WTC11 (cell line): ENCODE results near the gene ARHGAP42. TPM values are rescaled to one million over a fixed set of nuclear protein-coding genes. Genes with fewer than 3 reads are reported as not detected.
A peak's percentile ranks its signal among the peaks of the same experiment; 100 is the strongest.

Experiments used
- ATAC-seq: fragments of 200-7000 bp; cut with Tn5 transposase; 2 replicates; pipeline ENCODE4 v1.10.0; 2021; ENCODE audit warnings: mild to moderate bottlenecking, moderate library complexity
- CTCF ChIA-PET: fragments of 300-600 bp; sonication (Branson Sonifier 250); formaldehyde crosslinking; loops from one replicate; lab custom pipeline; 2021; ENCODE audit warnings: antibody characterized with exemption; lab: Charles Lee
- POLR2A ChIA-PET: fragments of 350-600 bp; sonication (Branson Sonifier 250); formaldehyde crosslinking; loops from one replicate; lab custom pipeline; 2021; ENCODE audit warnings: antibody characterized with exemption; lab: Charles Lee
- DNase-seq: peaks from one replicate; pipeline ENCODE4 v3.0.0; 2021; ENCODE audit warnings: low spot score
- H3K27ac Mint-ChIP-seq: 2 replicates; pipeline ENCODE4 v1.8.0; 2021; ENCODE audit warnings: mixed read lengths
- H3K27me3 Mint-ChIP-seq: 2 replicates; pipeline ENCODE4 v1.8.0; 2021; ENCODE audit warnings: low read depth, mild to moderate bottlenecking, moderate library complexity, mixed read lengths
- H3K36me3 Mint-ChIP-seq: 2 replicates; pipeline ENCODE4 v1.8.0; 2021; ENCODE audit warnings: mixed read lengths
- H3K4me1 Mint-ChIP-seq: 2 replicates; pipeline ENCODE4 v1.8.0; 2022; ENCODE audit warnings: mixed read lengths
- H3K4me3 Mint-ChIP-seq: 2 replicates; pipeline ENCODE4 v1.8.0; 2021; ENCODE audit warnings: mild to moderate bottlenecking, moderate library complexity, mixed read lengths
- H3K9me3 Mint-ChIP-seq: 2 replicates; pipeline ENCODE4 v1.8.0; 2021; ENCODE audit warnings: mixed read lengths
- AFF4 ChIP-seq: sonication (generic); formaldehyde crosslinking; IDR thresholded peaks from 2 replicates; pipeline ENCODE4 v1.8.1; 2023; ENCODE audit warnings: mild to moderate bottlenecking, missing genetic modification reagents, borderline replicate concordance
- ELF4 ChIP-seq: sonication (generic); formaldehyde crosslinking; IDR thresholded peaks from 2 replicates; pipeline ENCODE4 v1.8.1; 2022; ENCODE audit warnings: low read depth, mild to moderate bottlenecking, moderate library complexity, missing genetic modification reagents
- EMX1 ChIP-seq: fragments of 250-450 bp; sonication (Bioruptor Pico); IDR thresholded peaks from 2 replicates; pipeline ENCODE4 v1.8.0; 2021; ENCODE audit warnings: mild to moderate bottlenecking
- GTF2I ChIP-seq: fragments of 250-450 bp; sonication (Bioruptor Pico); conservative IDR thresholded peaks from 2 replicates; pipeline ENCODE4 v1.4.0; 2021; ENCODE audit warnings: mild to moderate bottlenecking
- HMGA2 ChIP-seq: fragments of 250-450 bp; sonication (Bioruptor Pico); IDR thresholded peaks from 2 replicates; pipeline ENCODE4 v1.4.0; 2021; ENCODE audit warnings: mild to moderate bottlenecking, moderate library complexity
- MYBL2 ChIP-seq: sonication (generic); formaldehyde crosslinking; IDR thresholded peaks from 2 replicates; pipeline ENCODE4 v1.8.1; 2023; ENCODE audit warnings: mild to moderate bottlenecking, moderate library complexity, missing genetic modification reagents
- NFATC4 ChIP-seq: fragments of 250-450 bp; sonication (Bioruptor Pico); IDR thresholded peaks from 2 replicates; pipeline ENCODE4 v1.9.0; 2021; ENCODE audit warnings: mild to moderate bottlenecking
- NFE2L1 ChIP-seq: sonication (generic); formaldehyde crosslinking; IDR thresholded peaks from 2 replicates; pipeline ENCODE4 v1.8.1; 2023; ENCODE audit warnings: missing genetic modification reagents
- NFYB ChIP-seq: sonication (generic); formaldehyde crosslinking; conservative IDR thresholded peaks from 2 replicates; pipeline ENCODE4 v1.8.0; 2022; ENCODE audit warnings: low read depth, missing genetic modification reagents
- NR3C1 ChIP-seq: sonication (generic); formaldehyde crosslinking; conservative IDR thresholded peaks from 2 replicates; pipeline ENCODE4 v1.8.1; 2023; ENCODE audit warnings: low read depth, mild to moderate bottlenecking, missing genetic modification reagents
- RORB ChIP-seq: fragments of 250-450 bp; sonication (Bioruptor Pico); IDR thresholded peaks from 2 replicates; pipeline ENCODE4 v1.9.0; 2021; ENCODE audit warnings: mild to moderate bottlenecking
- SMAD4 ChIP-seq: sonication (generic); formaldehyde crosslinking; IDR thresholded peaks from 2 replicates; pipeline ENCODE4 v1.8.0; 2022; ENCODE audit warnings: mild to moderate bottlenecking, missing genetic modification reagents
- TCF7 ChIP-seq: sonication (generic); formaldehyde crosslinking; IDR thresholded peaks from 2 replicates; pipeline ENCODE4 v1.8.0; 2022; ENCODE audit warnings: mild to moderate bottlenecking, low read depth, missing genetic modification reagents, moderate library complexity
- TEAD1 ChIP-seq: sonication (generic); formaldehyde crosslinking; IDR thresholded peaks from 2 replicates; pipeline ENCODE4 v1.8.0; 2022; ENCODE audit warnings: mild to moderate bottlenecking, missing genetic modification reagents
- TEAD4 ChIP-seq: sonication (generic); formaldehyde crosslinking; IDR thresholded peaks from 2 replicates; pipeline ENCODE4 v1.8.0; 2022; ENCODE audit warnings: mild to moderate bottlenecking, missing genetic modification reagents
- TP53 ChIP-seq: sonication (generic); formaldehyde crosslinking; IDR thresholded peaks from 2 replicates; pipeline ENCODE4 v1.8.1; 2023; ENCODE audit warnings: mild to moderate bottlenecking, missing genetic modification reagents
- USF1 ChIP-seq: sonication (generic); formaldehyde crosslinking; IDR thresholded peaks from 2 replicates; pipeline ENCODE4 v1.8.0; 2022; ENCODE audit warnings: mild to moderate bottlenecking, missing genetic modification reagents
- ZNF232 ChIP-seq: sonication (generic); formaldehyde crosslinking; IDR thresholded peaks from 2 replicates; pipeline ENCODE4 v1.8.0; 2022; ENCODE audit warnings: mild to moderate bottlenecking, missing genetic modification reagents
- ZNF281 ChIP-seq: sonication (generic); formaldehyde crosslinking; IDR thresholded peaks from 2 replicates; pipeline ENCODE4 v1.8.0; 2023; ENCODE audit warnings: mild to moderate bottlenecking, missing genetic modification reagents
- ZNF317 ChIP-seq: sonication (generic); formaldehyde crosslinking; IDR thresholded peaks from 2 replicates; pipeline ENCODE4 v1.8.1; 2023; ENCODE audit warnings: low read depth, mild to moderate bottlenecking, moderate library complexity, missing genetic modification reagents, borderline replicate concordance
- ZNF416 ChIP-seq: fragments of 250-450 bp; sonication (Bioruptor Pico); IDR thresholded peaks from 2 replicates; pipeline ENCODE4 v1.9.0; 2021; ENCODE audit warnings: mild to moderate bottlenecking, inconsistent platforms
- total RNA-seq: library from RNA; stranded (reverse); gene quantifications from 3 replicates; pipeline ENCODE4 v1.2.3, GENCODE V29; 2021
- TF ChIP-seq, protein P1 (sequence below): sonication (generic); formaldehyde crosslinking; conservative IDR thresholded peaks from 2 replicates; pipeline ENCODE4 v1.8.1; 2022; ENCODE audit warnings: mild to moderate bottlenecking, missing genetic modification reagents
- TF ChIP-seq, protein P2 (sequence below): sonication (generic); formaldehyde crosslinking; IDR thresholded peaks from 2 replicates; pipeline ENCODE4 v1.8.0; 2022; ENCODE audit warnings: mild to moderate bottlenecking, missing genetic modification reagents
- TF ChIP-seq, protein P3 (sequence below): sonication (generic); formaldehyde crosslinking; IDR thresholded peaks from 2 replicates; pipeline ENCODE4 v1.8.0; 2023; ENCODE audit warnings: missing genetic modification reagents
- TF ChIP-seq, protein P4 (sequence below): sonication (generic); formaldehyde crosslinking; IDR thresholded peaks from 2 replicates; pipeline ENCODE4 v1.8.1; 2023; ENCODE audit warnings: mild to moderate bottlenecking, missing genetic modification reagents, moderate library complexity
- TF ChIP-seq, protein P5 (sequence below): sonication (generic); formaldehyde crosslinking; IDR thresholded peaks from 2 replicates; pipeline ENCODE4 v1.8.1; 2023; ENCODE audit warnings: mild to moderate bottlenecking, missing genetic modification reagents

ARHGAP42 gene
- total RNA-seq, 1 experiment from 2014 or later: 32.5 TPM

GRCh38 chr11:100860318-100861155 lies 173.4 kb downstream of the ARHGAP42 start:
- Mint-ChIP-seq H3K4me3 (peak overlapping the region; percentile 18), H3K27me3 (no peaks in the 10 kb centered on the region), H3K36me3 (no peaks in the 10 kb centered on the region; the same call in 1 of the 2 replicates), H3K9me3 (no peaks in the 10 kb centered on the region), H3K27ac (peak overlapping the region; percentile 78), H3K4me1 (peaks cover 65% of the 10 kb centered on the region)
- peak; percentile 51 for ATAC-seq
- TF ChIP-seq TEAD1: no peak
- no peak for TF ChIP-seq MYBL2
- TF ChIP-seq ELF4 (CRISPR knock-in tag): no peak
- TF ChIP-seq, protein P1, sequence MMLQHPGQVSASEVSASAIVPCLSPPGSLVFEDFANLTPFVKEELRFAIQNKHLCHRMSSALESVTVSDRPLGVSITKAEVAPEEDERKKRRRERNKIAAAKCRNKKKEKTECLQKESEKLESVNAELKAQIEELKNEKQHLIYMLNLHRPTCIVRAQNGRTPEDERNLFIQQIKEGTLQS (CRISPR knock-in tag): no peak
- no peak for TF ChIP-seq NFYB (CRISPR knock-in tag)
- TF ChIP-seq, protein P2, sequence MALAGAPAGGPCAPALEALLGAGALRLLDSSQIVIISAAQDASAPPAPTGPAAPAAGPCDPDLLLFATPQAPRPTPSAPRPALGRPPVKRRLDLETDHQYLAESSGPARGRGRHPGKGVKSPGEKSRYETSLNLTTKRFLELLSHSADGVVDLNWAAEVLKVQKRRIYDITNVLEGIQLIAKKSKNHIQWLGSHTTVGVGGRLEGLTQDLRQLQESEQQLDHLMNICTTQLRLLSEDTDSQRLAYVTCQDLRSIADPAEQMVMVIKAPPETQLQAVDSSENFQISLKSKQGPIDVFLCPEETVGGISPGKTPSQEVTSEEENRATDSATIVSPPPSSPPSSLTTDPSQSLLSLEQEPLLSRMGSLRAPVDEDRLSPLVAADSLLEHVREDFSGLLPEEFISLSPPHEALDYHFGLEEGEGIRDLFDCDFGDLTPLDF (CRISPR knock-in tag): no peak
- no peak for TF ChIP-seq ZNF416
- TF ChIP-seq TP53: no peak
- no peak for TF ChIP-seq ZNF232
- no peak for TF ChIP-seq RORB
- no peak for TF ChIP-seq GTF2I
- TF ChIP-seq ZNF317 (CRISPR knock-in tag): no peak
- TF ChIP-seq TEAD4 (CRISPR knock-in tag): no peak
- no peak for TF ChIP-seq HMGA2 (CRISPR knock-in tag)
- TF ChIP-seq USF1: no peak
- no peak for TF ChIP-seq AFF4
- TF ChIP-seq NFATC4 (CRISPR knock-in tag): no peak
- ChIA-PET CTCF (interaction anchor here (1.2 kb wide), 1 partner anchor 284 kb away, joined by 3 read pairs; no protein-coding TSS in a partner anchor), POLR2A (no interaction called here)
- no peak for DNase-seq

DNA sequence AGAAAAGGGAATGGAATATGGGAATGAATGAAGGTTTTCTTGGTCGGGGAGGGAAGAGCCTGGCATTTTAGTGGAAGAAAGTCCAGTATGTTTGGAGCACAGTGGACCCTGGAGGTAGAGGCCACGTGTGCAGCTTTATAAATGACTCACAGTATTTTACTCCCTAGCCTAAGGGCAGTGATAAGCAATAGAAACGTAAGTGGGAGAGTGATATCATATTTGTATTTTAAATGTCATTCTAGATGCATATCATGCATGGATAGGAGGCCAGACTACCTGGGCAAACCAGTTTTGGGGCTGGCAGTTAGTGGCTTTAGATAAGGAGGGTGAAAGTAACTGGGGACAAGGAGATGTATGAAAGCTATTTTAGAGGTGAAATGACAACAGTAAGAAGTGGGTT lies 174.1 kb downstream of the ARHGAP42 start:
- POLR2A ChIA-PET: no interaction called here
- no peak for ATAC-seq
- CTCF ChIA-PET: interaction anchor here (1.2 kb wide), 1 partner anchor 284 kb away, joined by 3 read pairs; no protein-coding TSS in a partner anchor
- TF ChIP-seq ZNF281 (CRISPR knock-in tag) (no peak), EMX1 (CRISPR knock-in tag) (no peak), SMAD4 (no peak), TCF7 (CRISPR knock-in tag) (no peak), NFE2L1 (CRISPR knock-in tag) (no peak), NR3C1 (CRISPR knock-in tag) (no peak)
- TF ChIP-seq, protein P3, sequence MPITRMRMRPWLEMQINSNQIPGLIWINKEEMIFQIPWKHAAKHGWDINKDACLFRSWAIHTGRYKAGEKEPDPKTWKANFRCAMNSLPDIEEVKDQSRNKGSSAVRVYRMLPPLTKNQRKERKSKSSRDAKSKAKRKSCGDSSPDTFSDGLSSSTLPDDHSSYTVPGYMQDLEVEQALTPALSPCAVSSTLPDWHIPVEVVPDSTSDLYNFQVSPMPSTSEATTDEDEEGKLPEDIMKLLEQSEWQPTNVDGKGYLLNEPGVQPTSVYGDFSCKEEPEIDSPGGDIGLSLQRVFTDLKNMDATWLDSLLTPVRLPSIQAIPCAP (CRISPR knock-in tag): no peak
- TF ChIP-seq, protein P4, sequence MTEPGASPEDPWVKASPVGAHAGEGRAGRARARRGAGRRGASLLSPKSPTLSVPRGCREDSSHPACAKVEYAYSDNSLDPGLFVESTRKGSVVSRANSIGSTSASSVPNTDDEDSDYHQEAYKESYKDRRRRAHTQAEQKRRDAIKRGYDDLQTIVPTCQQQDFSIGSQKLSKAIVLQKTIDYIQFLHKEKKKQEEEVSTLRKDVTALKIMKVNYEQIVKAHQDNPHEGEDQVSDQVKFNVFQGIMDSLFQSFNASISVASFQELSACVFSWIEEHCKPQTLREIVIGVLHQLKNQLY (CRISPR knock-in tag): no peak
- TF ChIP-seq, protein P5, sequence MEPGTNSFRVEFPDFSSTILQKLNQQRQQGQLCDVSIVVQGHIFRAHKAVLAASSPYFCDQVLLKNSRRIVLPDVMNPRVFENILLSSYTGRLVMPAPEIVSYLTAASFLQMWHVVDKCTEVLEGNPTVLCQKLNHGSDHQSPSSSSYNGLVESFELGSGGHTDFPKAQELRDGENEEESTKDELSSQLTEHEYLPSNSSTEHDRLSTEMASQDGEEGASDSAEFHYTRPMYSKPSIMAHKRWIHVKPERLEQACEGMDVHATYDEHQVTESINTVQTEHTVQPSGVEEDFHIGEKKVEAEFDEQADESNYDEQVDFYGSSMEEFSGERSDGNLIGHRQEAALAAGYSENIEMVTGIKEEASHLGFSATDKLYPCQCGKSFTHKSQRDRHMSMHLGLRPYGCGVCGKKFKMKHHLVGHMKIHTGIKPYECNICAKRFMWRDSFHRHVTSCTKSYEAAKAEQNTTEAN (CRISPR knock-in tag): no peak

More for the DNA sequence above, 174.1 kb downstream of the ARHGAP42 start:
- Mint-ChIP-seq H3K9me3 (no peaks in the 10 kb centered on the region), H3K4me3 (no peak overlapping the region), H3K27ac (peak overlapping the region; percentile 78), H3K4me1 (peaks cover 64% of the 10 kb centered on the region), H3K36me3 (no peaks in the 10 kb centered on the region; the same call in 1 of the 2 replicates), H3K27me3 (no peaks in the 10 kb centered on the region)
- no peak for DNase-seq
